MCF 10A (cell line): ENCODE data around the gene MTMR1. TPM values are rescaled to one million over a fixed set of nuclear protein-coding genes. Genes with fewer than 3 reads are reported as not detected.

Source experiments
- BruUV-seq: library from RNA; stranded (reverse); fragments of 400-500 nt; replicated peaks from 2 replicates; lab custom pipeline; 2021; lab: Mats Ljungman, UMichigan
- CTCF ChIA-PET: fragments of 300-600 bp; sonication (Branson Sonifier 250); formaldehyde crosslinking; extraction: SDS; loops from one replicate; lab custom pipeline; 2021; ENCODE audit warnings: antibody characterized with exemption, inconsistent platforms; lab: Yijun Ruan, JAX
- POLR2A ChIA-PET: fragments of 300-600, 350-650 bp; sonication (Branson Sonifier 250); formaldehyde crosslinking; extraction: SDS; loops from one replicate; lab custom pipeline; 2020; ENCODE audit warnings: antibody characterized with exemption, inconsistent platforms; lab: Yijun Ruan, JAX
- DNase-seq: peaks from one replicate; pipeline ENCODE4 v3.0.0-alpha.2; 2018; ENCODE audit not compliant: unreplicated experiment
- H3K27ac Mint-ChIP-seq: one replicate; pipeline ENCODE4 v1.8.0; 2022; ENCODE audit warnings: mild to moderate bottlenecking, low read depth, mixed read lengths; ENCODE audit not compliant: unreplicated experiment
- H3K27me3 Mint-ChIP-seq: one replicate; pipeline ENCODE4 v1.8.0; 2022; ENCODE audit warnings: mixed read lengths; ENCODE audit not compliant: insufficient read depth, unreplicated experiment
- H3K36me3 Mint-ChIP-seq: one replicate; pipeline ENCODE4 v1.8.0; 2022; ENCODE audit warnings: mild to moderate bottlenecking, moderate library complexity, mixed read lengths; ENCODE audit not compliant: insufficient read depth, unreplicated experiment
- H3K4me1 Mint-ChIP-seq: one replicate; pipeline ENCODE4 v1.8.0; 2022; ENCODE audit warnings: mixed read lengths; ENCODE audit not compliant: insufficient read depth, unreplicated experiment
- H3K4me3 Mint-ChIP-seq: one replicate; pipeline ENCODE4 v1.8.0; 2022; ENCODE audit warnings: mild to moderate bottlenecking, moderate library complexity, mixed read lengths; ENCODE audit not compliant: unreplicated experiment
- H3K9me3 Mint-ChIP-seq: one replicate; pipeline ENCODE4 v1.8.0; 2022; ENCODE audit warnings: mixed read lengths; ENCODE audit not compliant: unreplicated experiment
- CTCF ChIP-seq: fragments of 200-600 bp; IDR thresholded peaks from one replicate; pipeline ENCODE4 v1.8.0; 2022; ENCODE audit warnings: antibody characterized with exemption, mild to moderate bottlenecking; ENCODE audit not compliant: unreplicated experiment
- intact Hi-C: fragments of 100-400 bp; cut with micrococcal nuclease; formaldehyde crosslinking; loops from 2 replicates; pipeline ENCODE4 v1.14.1; 2022
- total RNA-seq: library from RNA; stranded (reverse); gene quantifications from 2 replicates; pipeline ENCODE4 v1.2.3, GENCODE V29; 2022

The MTMR1 gene
- total RNA-seq, 1 experiment from 2014 or later, result 24.7 TPM

GRCh38 chrX:150655788-150656187, 37.4 kb upstream of the MTMR1 start:
- Mint-ChIP-seq H3K27me3 (no peaks in the 10 kb centered on the region), H3K27ac (no peak overlapping the region), H3K9me3 (peaks cover 6% of the 10 kb centered on the region), H3K4me3 (no peak overlapping the region), H3K36me3 (peaks cover 19% of the 10 kb centered on the region), H3K4me1 (no peaks in the 10 kb centered on the region)
- TF ChIP-seq CTCF, result no peak
- POLR2A ChIA-PET, result no interaction called here
- no peak for DNase-seq
- intact Hi-C loops, result no loop called here
- no TSS peak for BruUV-seq
- CTCF ChIA-PET, result no interaction called here

- ChIA-PET CTCF (interaction anchor here (0.8 to 1.6 kb wide), 2 partner anchors 13 to 36 kb away, joined by 4 read pairs; no protein-coding TSS in a partner anchor), POLR2A (interaction anchor here (0.9 to 1.1 kb wide), 2 partner anchors 13 to 17 kb away, joined by 3 to 6 read pairs; no protein-coding TSS in a partner anchor)
- H3K4me3 Mint-ChIP-seq, result no peak overlapping the region
Observed at GRCh38 chrX:150663073-150663472, 30.1 kb upstream of the MTMR1 start.

GRCh38 chrX:150664290-150664689, 28.9 kb upstream of the MTMR1 start:
- CTCF ChIA-PET, result interaction anchor here (1.6 kb wide), 1 partner anchor 12 kb away, joined by 4 read pairs; no protein-coding TSS in a partner anchor
- intact Hi-C loops, result no loop called here
- peak; percentile 85 for DNase-seq

More at GRCh38 chrX:150663073-150663472, 30.1 kb upstream of the MTMR1 start:
- no TSS peak for BruUV-seq
- no peak overlapping the region for H3K27ac Mint-ChIP-seq
- H3K9me3 Mint-ChIP-seq, result peaks cover 7% of the 10 kb centered on the region
- H3K36me3 Mint-ChIP-seq, result peaks cover 17% of the 10 kb centered on the region
- intact Hi-C loops, result no loop called here
- H3K27me3 Mint-ChIP-seq, result peaks cover 15% of the 10 kb centered on the region
- peaks cover 5% of the 10 kb centered on the region for H3K4me1 Mint-ChIP-seq
- TF ChIP-seq CTCF, result no peak
- no peak for DNase-seq

GRCh38 chrX:150676221-150676620, 17.0 kb upstream of the MTMR1 start:
- ChIA-PET POLR2A (interaction anchor here (0.7 to 1.5 kb wide), 2 partner anchors 14 to 284 kb away, joined by 3 to 6 read pairs; no protein-coding TSS in a partner anchor), CTCF (interaction anchor here (0.7 to 1.7 kb wide), 5 partner anchors 7 to 724 kb away, joined by 3 to 7 read pairs (median 4); no protein-coding TSS in a partner anchor)
- intact Hi-C loops, result no loop called here
- Mint-ChIP-seq H3K36me3 (peaks cover 12% of the 10 kb centered on the region), H3K4me1 (no peaks in the 10 kb centered on the region), H3K27me3 (peaks cover 17% of the 10 kb centered on the region), H3K27ac (no peak overlapping the region), H3K4me3 (no peak overlapping the region), H3K9me3 (peaks cover 11% of the 10 kb centered on the region)
- no peak for DNase-seq
- no TSS peak for BruUV-seq
- no peak for TF ChIP-seq CTCF

More at GRCh38 chrX:150664290-150664689, 28.9 kb upstream of the MTMR1 start:
- no peak for TF ChIP-seq CTCF
- Mint-ChIP-seq H3K27me3 (peaks cover 15% of the 10 kb centered on the region), H3K27ac (no peak overlapping the region), H3K4me1 (peaks cover 5% of the 10 kb centered on the region), H3K36me3 (peaks cover 7% of the 10 kb centered on the region), H3K4me3 (no peak overlapping the region), H3K9me3 (peaks cover 7% of the 10 kb centered on the region)
- BruUV-seq, result no TSS peak
- POLR2A ChIA-PET, result no interaction called here
